Prostate gland (tissue), 2 donors: ENCODE measurements around the gene MAN2B2. TPM values are rescaled to one million over a fixed set of nuclear protein-coding genes. Genes with fewer than 3 reads are reported as not detected.

ENCODE experiments used
- DNase-seq: peaks from one replicate; pipeline ENCODE4 v3.0.0-alpha.2; 2019; ENCODE audit warnings: low spot score
- H3K27ac ChIP-seq, 2 donors: fragments of 200-600 bp; sonication (generic); 2 replicates each; pipeline ENCODE4 v1.5.1; 2017 to 2019
- H3K27me3 ChIP-seq: fragments of 200-600 bp; sonication (generic); replicated peaks from 2 replicates; pipeline ENCODE4 v1.5.1; 2019; ENCODE audit not compliant: insufficient read depth
- H3K36me3 ChIP-seq, 2 donors: fragments of 200-600 bp; sonication (generic); 1 replicate in 1 of 2; 2 replicates in 1 of 2; pipeline versions ENCODE4 v1.5.1 to v1.8.1; 2017 to 2019
- H3K4me1 ChIP-seq: fragments of 200-600 bp; sonication (generic); replicated peaks from 2 replicates; pipeline ENCODE4 v1.5.1; 2019
- H3K4me3 ChIP-seq, 2 donors: fragments of 200-600 bp; sonication (generic); 2 replicates each; pipeline ENCODE4 v1.5.1; 2017 to 2019
- H3K9me3 ChIP-seq: fragments of 200-600 bp; sonication (generic); 2 replicates; pipeline ENCODE4 v1.5.1; 2017
- CTCF ChIP-seq, 4 experiments: fragments of 200-600 bp in 2 of 4; fragments of 450-650 bp in 2 of 4; sonication (generic) in 2 of 4; IDR thresholded peaks; 1 replicate in 3 of 4; 2 replicates in 1 of 4; pipeline ENCODE4 v1.5.1; 2016 to 2019; ENCODE audit warnings: antibody characterized with exemption in 4 of 4, mild to moderate bottlenecking in 2 of 4, moderate library complexity in 2 of 4
- POLR2A ChIP-seq: fragments of 450-650 bp; IDR thresholded peaks from one replicate; pipeline ENCODE4 v1.6.1; 2016; ENCODE audit warnings: antibody characterized with exemption, mild to moderate bottlenecking
- POLR2AphosphoS5 ChIP-seq: sonication (generic); formaldehyde crosslinking; IDR thresholded peaks from one replicate; pipeline ENCODE4 v1.6.1; 2017; ENCODE audit warnings: antibody characterized with exemption
- WGBS: methylation state at CpG from one replicate; pipeline ENCODE4 v1.1.5; 2018; 5-methylcytosine and 5-hydroxymethylcytosine counted together
- intact Hi-C: fragments of 100-400 bp; cut with DNase I; formaldehyde crosslinking; loops from one replicate; pipeline ENCODE4 v1.14.2; 2022
- total RNA-seq, 2 donors: library from RNA; depleted of rRNA; stranded (reverse); fragments of >200 nt; gene quantifications; one replicate each; pipeline ENCODE4 v1.1.0, GENCODE V29; 2016

Gene MAN2B2
- total RNA-seq, 2 donors from 2014 or later = 52.7 to 69.5 TPM

- WGBS = 55% methylated on average over 4 of the region's 4 CpGs
- intact Hi-C loops = loop anchor here (5.0 kb wide), 1 partner anchor 297 kb away; no protein-coding TSS in a partner anchor
- no peak for TF ChIP-seq CTCF (IDR thresholded peaks at IDR 0.05)
- no peak for TF ChIP-seq POLR2A
- TF ChIP-seq POLR2AphosphoS5 = no peak
- DNase-seq = no peak
- no peak overlapping the region for H3K4me3 ChIP-seq
- no peaks in the 10 kb centered on the region for H3K9me3 ChIP-seq
- no peaks in the 10 kb centered on the region for H3K4me1 ChIP-seq
- no peaks in the 10 kb centered on the region for H3K27me3 ChIP-seq
- no peak overlapping the region for H3K27ac ChIP-seq
- no peaks in the 10 kb centered on the region for H3K36me3 ChIP-seq
Measured at GRCh38 chr4:6548882-6549230, 26.1 kb upstream of the MAN2B2 start.

- Histone ChIP-seq H3K27ac (no peak overlapping the region), H3K9me3 (no peaks in the 10 kb centered on the region), H3K4me1 (no peaks in the 10 kb centered on the region), H3K27me3 (no peaks in the 10 kb centered on the region), H3K4me3 (no peak overlapping the region), H3K36me3 (no peaks in the 10 kb centered on the region)
- intact Hi-C loops = loop anchor here (5.0 kb wide), 1 partner anchor 297 kb away; no protein-coding TSS in a partner anchor
- DNase-seq = no peak
- TF ChIP-seq CTCF (IDR thresholded peaks at IDR 0.05) (no peak), POLR2AphosphoS5 (no peak), POLR2A (no peak)
- 23% methylated on average over 7 of the region's 7 CpGs for WGBS
Measured at GRCh38 chr4:6549445-6549844, 25.5 kb upstream of the MAN2B2 start.

- Histone ChIP-seq H3K4me3 (no peak overlapping the region), H3K36me3 (no peaks in the 10 kb centered on the region), H3K9me3 (no peaks in the 10 kb centered on the region), H3K4me1 (no peaks in the 10 kb centered on the region), H3K27me3 (no peaks in the 10 kb centered on the region), H3K27ac (no peak overlapping the region)
- DNase-seq = no peak
- WGBS = 64% methylated on average over 13 of the region's 13 CpGs
- intact Hi-C loops = loop anchor here (5.0 kb wide), 1 partner anchor 298 kb away; no protein-coding TSS in a partner anchor
- TF ChIP-seq POLR2A (no peak), CTCF (IDR thresholded peaks at IDR 0.05) (no peak), POLR2AphosphoS5 (no peak)
Measured at GRCh38 chr4:6549890-6550620, 24.9 kb upstream of the MAN2B2 start.

GRCh38 chr4:6550821-6551220 lies 24.2 kb upstream of the MAN2B2 start:
- Histone ChIP-seq H3K4me3 (no peak overlapping the region), H3K9me3 (no peaks in the 10 kb centered on the region), H3K27me3 (no peaks in the 10 kb centered on the region), H3K27ac (no peak overlapping the region), H3K36me3 (no peaks in the 10 kb centered on the region), H3K4me1 (no peaks in the 10 kb centered on the region)
- intact Hi-C loops = no loop called here
- TF ChIP-seq POLR2A (no peak), CTCF (IDR thresholded peaks at IDR 0.05) (no peak), POLR2AphosphoS5 (no peak)
- no peak for DNase-seq
- 98% methylated on average over 3 of the region's 3 CpGs for WGBS

GRCh38 chr4:6551660-6552059 lies 23.3 kb upstream of the MAN2B2 start:
- Histone ChIP-seq H3K4me3 (no peak overlapping the region), H3K27me3 (no peaks in the 10 kb centered on the region), H3K27ac (no peak overlapping the region), H3K4me1 (no peaks in the 10 kb centered on the region), H3K9me3 (no peaks in the 10 kb centered on the region), H3K36me3 (no peaks in the 10 kb centered on the region)
- 94% methylated on average over 2 of the region's 2 CpGs for WGBS
- intact Hi-C loops = no loop called here
- no peak for DNase-seq
- TF ChIP-seq POLR2AphosphoS5 (no peak), POLR2A (no peak), CTCF (IDR thresholded peaks at IDR 0.05) (no peak)
